Measurements from ENCODE around the gene FOXD4L6.
"Not testable (repeated sequence)": the region's sequence is repeated elsewhere in the genome, so short reads cannot be mapped to it uniquely, and the experiment has no call there.

- TF ChIP-seq CEBPB (IDR thresholded peaks at IDR 0.05); NFE2L2 (conservative IDR thresholded peaks at IDR 0.05; ENCODE audit: low read length); CTCF (IDR thresholded peaks at IDR 0.05); RFX5 (IDR thresholded peaks at IDR 0.05); JUNB (IDR thresholded peaks at IDR 0.05); HMGXB4 (CRISPR knock-in tag; IDR thresholded peaks at IDR 0.05; ENCODE audit: borderline replicate concordance); POLR2A (IDR thresholded peaks at IDR 0.05; ENCODE audit: low read length); EP300 (IDR thresholded peaks at IDR 0.05); CBX2 (IDR thresholded peaks at IDR 0.05; ENCODE audit: borderline replicate concordance, low read depth); CHD4 (IDR thresholded peaks at IDR 0.05; ENCODE audit: borderline replicate concordance); CHD2 (IDR thresholded peaks at IDR 0.05; ENCODE audit: low read length, partially characterized antibody); TP53 (CRISPR knock-in tag; IDR thresholded peaks at IDR 0.05): not testable (repeated sequence)
- TF ChIP-seq, protein P1, sequence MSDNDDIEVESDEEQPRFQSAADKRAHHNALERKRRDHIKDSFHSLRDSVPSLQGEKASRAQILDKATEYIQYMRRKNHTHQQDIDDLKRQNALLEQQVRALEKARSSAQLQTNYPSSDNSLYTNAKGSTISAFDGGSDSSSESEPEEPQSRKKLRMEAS (IDR thresholded peaks at IDR 0.05): not testable (repeated sequence)
Observed at GRCh38 chr9:41087157-41087780, 41.2 kb downstream of the FOXD4L6 start.

All from A549 (cell line).